ENCODE data around the gene FABP3. TPM values are rescaled to one million over a fixed set of nuclear protein-coding genes. Genes with fewer than 3 reads are reported as not detected.

Gene FABP3
- total RNA-seq, 4 donors from 2014 or later: 28.2 to 77.6 (median 33.2) TPM; not detected in 1

- intact Hi-C loops (cut with DNase I; ENCODE audit: low total_unique reads): no loop called here
- no peaks in the 10 kb centered on the region for H3K4me1 ChIP-seq
- DNase-seq: no peak
- no peak overlapping the region for H3K27ac ChIP-seq
- H3K9me3 ChIP-seq: no peaks in the 10 kb centered on the region
- no peak overlapping the region for H3K4me3 ChIP-seq
- H3K27me3 ChIP-seq: no peaks in the 10 kb centered on the region
- H3K36me3 ChIP-seq: no peaks in the 10 kb centered on the region
- no peak for TF ChIP-seq POLR2A (IDR thresholded peaks at IDR 0.05)
- no peak for TF ChIP-seq CTCF (IDR thresholded peaks at IDR 0.05)
These were observed 9.6 kb upstream of the FABP3 start for GRCh38 chr1:31382379-31382989.

- H3K27me3 ChIP-seq: no peaks in the 10 kb centered on the region
- H3K27ac ChIP-seq: no peak overlapping the region
- H3K4me3 ChIP-seq: no peak overlapping the region
- TF ChIP-seq CTCF (IDR thresholded peaks at IDR 0.05) (no peak), POLR2A (IDR thresholded peaks at IDR 0.05) (no peak)
- DNase-seq: no peak
- H3K9me3 ChIP-seq: no peaks in the 10 kb centered on the region
- intact Hi-C loops (cut with DNase I; ENCODE audit: low total_unique reads): no loop called here
- no peaks in the 10 kb centered on the region for H3K36me3 ChIP-seq
- no peaks in the 10 kb centered on the region for H3K4me1 ChIP-seq
These were observed 8.8 kb upstream of the FABP3 start for GRCh38 chr1:31381394-31382294.

GRCh38 chr1:31380181-31380580, 7.3 kb upstream of the FABP3 start:
- no peak for DNase-seq
- no peak for TF ChIP-seq POLR2A (IDR thresholded peaks at IDR 0.05)
- TF ChIP-seq CTCF (IDR thresholded peaks at IDR 0.05): no peak
- H3K27me3 ChIP-seq: no peaks in the 10 kb centered on the region
- no peaks in the 10 kb centered on the region for H3K36me3 ChIP-seq
- no peaks in the 10 kb centered on the region for H3K4me1 ChIP-seq
- H3K4me3 ChIP-seq: no peak overlapping the region
- intact Hi-C loops (cut with DNase I; ENCODE audit: low total_unique reads): no loop called here
- no peak overlapping the region for H3K27ac ChIP-seq
- H3K9me3 ChIP-seq: no peaks in the 10 kb centered on the region

DNA sequence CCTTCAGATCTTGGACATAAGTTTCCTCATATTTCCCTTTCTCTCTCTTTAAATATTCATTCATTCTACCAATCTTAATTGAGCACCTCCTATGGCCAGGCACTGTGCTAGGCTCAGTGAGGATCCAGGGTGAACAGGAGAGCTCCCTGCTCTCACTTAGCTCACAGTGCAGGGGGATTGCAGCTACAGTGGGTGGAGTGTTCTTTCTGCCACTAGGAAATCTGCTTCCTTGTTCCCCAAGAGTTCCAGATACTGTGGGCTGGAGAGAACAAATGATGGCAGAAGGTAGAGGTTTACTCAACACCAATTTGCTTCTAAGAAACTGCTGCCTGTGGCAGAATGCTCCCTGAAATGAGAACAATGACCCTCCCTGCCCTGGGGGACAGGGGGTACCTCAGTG, 5.1 kb upstream of the FABP3 start:
- intact Hi-C loops (cut with DNase I; ENCODE audit: low total_unique reads): no loop called here
- H3K27ac ChIP-seq: no peak overlapping the region
- H3K27me3 ChIP-seq: no peaks in the 10 kb centered on the region
- H3K36me3 ChIP-seq: no peaks in the 10 kb centered on the region
- no peak for DNase-seq
- H3K4me3 ChIP-seq: no peak overlapping the region
- H3K9me3 ChIP-seq: no peaks in the 10 kb centered on the region
- TF ChIP-seq CTCF (IDR thresholded peaks at IDR 0.05): no peak
- no peak for TF ChIP-seq POLR2A (IDR thresholded peaks at IDR 0.05)
- H3K4me1 ChIP-seq: peaks cover 0 to 6% of the 10 kb centered on the region in 2 donors

- Histone ChIP-seq H3K36me3 (no peaks in the 10 kb centered on the region), H3K27me3 (no peaks in the 10 kb centered on the region), H3K27ac (no peak overlapping the region), H3K4me1 (peaks cover 0 to 6% of the 10 kb centered on the region in 2 donors), H3K4me3 (no peak overlapping the region), H3K9me3 (no peaks in the 10 kb centered on the region)
- DNase-seq: no peak
- intact Hi-C loops (cut with DNase I; ENCODE audit: low total_unique reads): no loop called here
- TF ChIP-seq CTCF (IDR thresholded peaks at IDR 0.05) (no peak), POLR2A (IDR thresholded peaks at IDR 0.05) (no peak)
These were observed 4.5 kb upstream of the FABP3 start for GRCh38 chr1:31377364-31377863.

Measured in uterus (tissue), 4 donors.